ENCODE data around the gene RPL35. TPM values are rescaled to one million over a fixed set of nuclear protein-coding genes. Genes with fewer than 3 reads are reported as not detected.
"Not testable (repeated sequence)": the region's sequence is repeated elsewhere in the genome, so short reads cannot be mapped to it uniquely, and the experiment has no call there.

RPL35 gene
- total RNA-seq, 1 donor from 2014 or later = 3,310 TPM

GRCh38 chr9:124853605-124854143, 8.1 kb downstream of the RPL35 start:
- Histone ChIP-seq H3K27me3 (ENCODE audit: control insufficient read depth, insufficient read depth, low read length) (no peaks in the 10 kb centered on the region), H3K36me3 (ENCODE audit: control insufficient read depth, insufficient read depth, low read length) (peaks cover 3% of the 10 kb centered on the region), H3K4me3 (ENCODE audit: low read depth, low read length) (peak overlapping the region; percentile 47)
- DNase-seq (ENCODE audit: low read depth) = no peak
- TF ChIP-seq, protein P1, sequence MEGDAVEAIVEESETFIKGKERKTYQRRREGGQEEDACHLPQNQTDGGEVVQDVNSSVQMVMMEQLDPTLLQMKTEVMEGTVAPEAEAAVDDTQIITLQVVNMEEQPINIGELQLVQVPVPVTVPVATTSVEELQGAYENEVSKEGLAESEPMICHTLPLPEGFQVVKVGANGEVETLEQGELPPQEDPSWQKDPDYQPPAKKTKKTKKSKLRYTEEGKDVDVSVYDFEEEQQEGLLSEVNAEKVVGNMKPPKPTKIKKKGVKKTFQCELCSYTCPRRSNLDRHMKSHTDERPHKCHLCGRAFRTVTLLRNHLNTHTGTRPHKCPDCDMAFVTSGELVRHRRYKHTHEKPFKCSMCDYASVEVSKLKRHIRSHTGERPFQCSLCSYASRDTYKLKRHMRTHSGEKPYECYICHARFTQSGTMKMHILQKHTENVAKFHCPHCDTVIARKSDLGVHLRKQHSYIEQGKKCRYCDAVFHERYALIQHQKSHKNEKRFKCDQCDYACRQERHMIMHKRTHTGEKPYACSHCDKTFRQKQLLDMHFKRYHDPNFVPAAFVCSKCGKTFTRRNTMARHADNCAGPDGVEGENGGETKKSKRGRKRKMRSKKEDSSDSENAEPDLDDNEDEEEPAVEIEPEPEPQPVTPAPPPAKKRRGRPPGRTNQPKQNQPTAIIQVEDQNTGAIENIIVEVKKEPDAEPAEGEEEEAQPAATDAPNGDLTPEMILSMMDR (IDR thresholded peaks at IDR 0.05; ENCODE audit: insufficient read depth, low read length, poor library complexity, severe bottlenecking) = no peak

- TF ChIP-seq, protein P1 (IDR thresholded peaks at IDR 0.05; ENCODE audit: insufficient read depth, low read length, poor library complexity, severe bottlenecking) = peak; percentile 88
- DNase-seq (ENCODE audit: low read depth) = no peak
- Histone ChIP-seq H3K4me3 (ENCODE audit: low read depth, low read length) (peak within 1 kb of the TSS; percentile 47), H3K27me3 (ENCODE audit: control insufficient read depth, insufficient read depth, low read length) (no peaks in the 10 kb centered on the region), H3K36me3 (ENCODE audit: control insufficient read depth, insufficient read depth, low read length) (no peaks in the 10 kb centered on the region)
These were observed 8.8 kb downstream of the RPL35 start, which contains the start of gene WDR38 for GRCh38 chr9:124852829-124853531. Gene WDR38 (plus strand): TSS chr9:124853460. CDS start chr9:124853532, 72 bp downstream.

GRCh38 chr9:124852121-124852828, 9.5 kb downstream of the RPL35 start:
- Histone ChIP-seq H3K36me3 (ENCODE audit: control insufficient read depth, insufficient read depth, low read length) (no peaks in the 10 kb centered on the region), H3K27me3 (ENCODE audit: control insufficient read depth, insufficient read depth, low read length) (no peaks in the 10 kb centered on the region), H3K4me3 (ENCODE audit: low read depth, low read length) (no peak overlapping the region)
- no peak for DNase-seq (ENCODE audit: low read depth)
- TF ChIP-seq, protein P1 (IDR thresholded peaks at IDR 0.05; ENCODE audit: insufficient read depth, low read length, poor library complexity, severe bottlenecking) = no peak

- Histone ChIP-seq H3K36me3 (ENCODE audit: control insufficient read depth, insufficient read depth, low read length) (no peaks in the 10 kb centered on the region), H3K27me3 (ENCODE audit: control insufficient read depth, insufficient read depth, low read length) (no peaks in the 10 kb centered on the region), H3K4me3 (ENCODE audit: low read depth, low read length) (no peak overlapping the region)
- TF ChIP-seq, protein P1 (IDR thresholded peaks at IDR 0.05; ENCODE audit: insufficient read depth, low read length, poor library complexity, severe bottlenecking) = no peak
- no peak for DNase-seq (ENCODE audit: low read depth)
These were observed 12.0 kb downstream of the RPL35 start for GRCh38 chr9:124849801-124850200.

DNA sequence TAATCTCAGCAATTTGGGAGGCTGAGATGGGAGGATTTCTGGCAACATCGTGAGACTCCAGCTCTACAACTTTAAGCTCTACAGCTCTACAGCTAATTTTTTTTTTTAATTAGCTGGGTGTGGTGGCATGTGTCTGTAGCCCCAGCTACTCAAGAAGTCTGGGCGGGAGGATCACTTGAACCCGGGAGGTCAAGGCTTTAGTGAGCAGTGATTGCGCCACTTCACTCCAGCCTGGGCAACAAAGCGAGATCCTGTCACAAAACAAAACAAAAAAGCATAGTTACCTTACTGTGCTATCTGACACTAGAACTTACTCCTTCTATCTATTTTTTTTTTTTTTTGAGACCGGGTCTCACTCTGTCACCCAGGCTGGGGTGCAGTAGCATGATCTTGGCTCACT, 14.8 kb downstream of the RPL35 start:
- H3K27me3 ChIP-seq (ENCODE audit: control insufficient read depth, insufficient read depth, low read length) = no peaks in the 10 kb centered on the region
- TF ChIP-seq, protein P1 (IDR thresholded peaks at IDR 0.05; ENCODE audit: insufficient read depth, low read length, poor library complexity, severe bottlenecking) = no peak
- no peak overlapping the region for H3K4me3 ChIP-seq (ENCODE audit: low read depth, low read length)
- no peak for DNase-seq (ENCODE audit: low read depth)
- H3K36me3 ChIP-seq (ENCODE audit: control insufficient read depth, insufficient read depth, low read length) = no peaks in the 10 kb centered on the region

GRCh38 chr9:124846467-124846866, 15.3 kb downstream of the RPL35 start:
- not testable (repeated sequence) for DNase-seq (ENCODE audit: low read depth)

More at GRCh38 chr9:124846467-124846866, 15.3 kb downstream of the RPL35 start:
- H3K36me3 ChIP-seq (ENCODE audit: control insufficient read depth, insufficient read depth, low read length); H3K4me3 ChIP-seq (ENCODE audit: low read depth, low read length); H3K27me3 ChIP-seq (ENCODE audit: control insufficient read depth, insufficient read depth, low read length): not testable (repeated sequence)
